NT2/D1 (cell line): ENCODE results near the gene SLC19A1.

Source experiments
- DNase-seq: peaks from one replicate; pipeline ENCODE4 v3.0.0-alpha.2; 2011; ENCODE audit warnings: low read depth, low spot score
- H3K27me3 ChIP-seq: 2 replicates; pipeline ENCODE4 v1.6.0; 2011; ENCODE audit warnings: mild to moderate bottlenecking; ENCODE audit not compliant: insufficient read length, insufficient read depth
- H3K36me3 ChIP-seq: 2 replicates; pipeline ENCODE4 v1.6.1; 2011; ENCODE audit warnings: mild to moderate bottlenecking, low read length, mixed read lengths; ENCODE audit not compliant: insufficient read depth, insufficient read length
- H3K4me1 ChIP-seq: 2 replicates; pipeline ENCODE4 v1.5.1; 2011; ENCODE audit not compliant: insufficient read depth, insufficient read length
- H3K4me3 ChIP-seq: 2 replicates; pipeline ENCODE4 v1.5.1; 2011; ENCODE audit warnings: low read depth; ENCODE audit not compliant: insufficient read length
- H3K9ac ChIP-seq: 2 replicates; pipeline ENCODE4 v1.6.0; 2011; ENCODE audit warnings: low read depth; ENCODE audit not compliant: insufficient read length
- H3K9me3 ChIP-seq: 2 replicates; pipeline ENCODE4 v1.5.1; 2011; ENCODE audit warnings: mild to moderate bottlenecking, low read length; ENCODE audit not compliant: insufficient read depth
- SUZ12 ChIP-seq: IDR thresholded peaks from 2 replicates; pipeline ENCODE4 v1.6.1; 2011; ENCODE audit not compliant: insufficient read length, insufficient read depth; ENCODE audit errors: extremely low read depth
- YY1 ChIP-seq: IDR thresholded peaks from 2 replicates; pipeline ENCODE4 v1.6.1; 2011; ENCODE audit not compliant: insufficient read length, insufficient read depth
- ZNF274 ChIP-seq: IDR thresholded peaks from 2 replicates; pipeline ENCODE4 v1.6.1; 2011; ENCODE audit warnings: mild to moderate bottlenecking, low read depth, low read length

Gene SLC19A1

DNA sequence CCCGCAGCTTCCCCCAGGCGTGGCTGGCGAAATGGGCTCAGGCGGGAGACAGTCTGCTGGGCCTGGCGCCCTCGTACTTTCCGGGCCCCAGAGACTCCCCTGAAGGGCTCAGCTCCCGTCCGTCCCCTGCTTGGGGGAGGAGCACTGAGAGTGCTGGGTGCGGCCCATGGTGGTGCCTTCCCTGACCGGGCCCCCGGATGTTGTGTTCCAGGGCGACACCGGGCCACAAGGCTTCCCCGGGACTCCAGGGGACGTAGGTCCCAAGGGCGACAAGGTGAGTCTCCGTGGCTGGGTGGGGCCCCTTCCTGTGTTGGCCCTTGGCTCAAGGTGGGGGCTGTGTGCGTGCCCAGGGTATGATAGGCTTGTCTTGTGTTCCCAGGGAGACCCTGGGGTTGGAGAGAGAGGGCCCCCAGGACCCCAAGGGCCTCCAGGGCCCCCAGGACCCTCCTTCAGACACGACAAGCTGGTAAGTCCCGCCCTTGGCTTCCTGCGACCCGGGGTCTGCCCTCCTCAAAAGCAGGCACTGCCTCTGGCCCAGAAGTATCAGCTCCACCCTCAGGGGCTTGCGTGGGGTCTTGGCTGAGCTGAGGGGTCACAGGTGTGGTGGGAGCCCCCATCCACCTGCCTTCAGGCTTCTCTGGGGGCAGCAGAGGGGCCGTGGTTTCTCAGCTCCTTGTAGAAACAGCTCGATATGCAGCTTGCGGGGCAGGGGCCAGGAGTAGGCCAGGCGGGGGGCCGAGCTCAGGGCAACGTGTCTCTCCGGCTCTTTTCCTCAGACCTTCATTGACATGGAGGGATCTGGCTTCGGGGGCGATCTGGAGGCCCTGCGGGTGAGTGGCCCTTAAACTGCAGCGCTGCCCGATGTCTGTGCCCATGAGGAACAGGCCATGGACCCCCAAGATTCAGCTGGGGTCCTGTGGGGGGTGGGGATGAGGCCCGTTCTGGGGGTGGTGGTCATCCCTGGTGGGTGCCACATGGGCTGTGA is 62.3 kb downstream of the SLC19A1 start:
- peaks cover 8% of the 10 kb centered on the region for H3K4me1 ChIP-seq
- no peaks in the 10 kb centered on the region for H3K9me3 ChIP-seq
- TF ChIP-seq ZNF274 (no peak), SUZ12 (no peak), YY1 (no peak)
- no peak overlapping the region for H3K4me3 ChIP-seq
- H3K36me3 ChIP-seq = peaks cover 98% of the 10 kb centered on the region
- DNase-seq = no peak
- H3K27me3 ChIP-seq = no peaks in the 10 kb centered on the region
- no peak overlapping the region for H3K9ac ChIP-seq

DNA sequence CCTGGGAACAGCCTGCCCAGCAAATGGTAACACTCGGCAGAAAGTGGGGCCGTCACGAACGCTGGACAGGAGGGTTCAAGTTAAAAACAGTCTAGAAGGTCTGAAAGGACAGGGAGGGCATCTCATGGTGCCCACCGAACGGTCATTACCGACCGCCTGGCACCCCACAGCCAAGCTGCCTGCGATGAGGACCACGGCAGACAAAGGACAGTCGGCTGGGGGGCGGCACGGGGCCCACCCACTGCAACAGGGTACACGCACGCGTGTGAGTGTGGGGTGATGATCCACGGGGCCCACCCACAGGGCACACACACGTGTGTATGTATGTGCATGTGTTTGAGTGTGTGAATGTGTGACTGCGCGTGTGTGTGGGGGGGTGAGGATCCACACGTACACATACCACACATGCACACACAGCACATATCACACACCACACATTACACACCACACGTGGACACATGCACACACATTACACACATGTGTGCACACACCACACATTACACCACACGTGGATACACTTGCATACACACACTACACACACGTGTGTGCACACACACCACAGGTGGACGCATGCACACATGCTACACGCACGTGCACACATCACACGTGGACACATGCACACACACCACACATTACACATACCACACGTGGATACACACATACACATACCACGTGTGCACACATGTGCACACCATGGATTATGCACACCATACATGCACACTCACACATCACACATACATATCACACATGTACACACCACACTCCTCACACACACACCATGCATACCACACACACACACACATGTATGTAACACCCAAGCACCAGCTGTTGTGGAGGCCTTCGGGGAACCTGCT is 63.2 kb downstream of the SLC19A1 start:
- peaks cover 100% of the 10 kb centered on the region for H3K36me3 ChIP-seq
- no peak for TF ChIP-seq ZNF274
- TF ChIP-seq YY1 = no peak
- TF ChIP-seq SUZ12 = no peak
- H3K9me3 ChIP-seq = peaks cover 5% of the 10 kb centered on the region; the same call in 1 of the 2 replicates
- H3K4me1 ChIP-seq = peaks cover 8% of the 10 kb centered on the region
- no peaks in the 10 kb centered on the region for H3K27me3 ChIP-seq
- H3K9ac ChIP-seq = no peak overlapping the region
- no peak for DNase-seq
- H3K4me3 ChIP-seq = no peak overlapping the region

DNA sequence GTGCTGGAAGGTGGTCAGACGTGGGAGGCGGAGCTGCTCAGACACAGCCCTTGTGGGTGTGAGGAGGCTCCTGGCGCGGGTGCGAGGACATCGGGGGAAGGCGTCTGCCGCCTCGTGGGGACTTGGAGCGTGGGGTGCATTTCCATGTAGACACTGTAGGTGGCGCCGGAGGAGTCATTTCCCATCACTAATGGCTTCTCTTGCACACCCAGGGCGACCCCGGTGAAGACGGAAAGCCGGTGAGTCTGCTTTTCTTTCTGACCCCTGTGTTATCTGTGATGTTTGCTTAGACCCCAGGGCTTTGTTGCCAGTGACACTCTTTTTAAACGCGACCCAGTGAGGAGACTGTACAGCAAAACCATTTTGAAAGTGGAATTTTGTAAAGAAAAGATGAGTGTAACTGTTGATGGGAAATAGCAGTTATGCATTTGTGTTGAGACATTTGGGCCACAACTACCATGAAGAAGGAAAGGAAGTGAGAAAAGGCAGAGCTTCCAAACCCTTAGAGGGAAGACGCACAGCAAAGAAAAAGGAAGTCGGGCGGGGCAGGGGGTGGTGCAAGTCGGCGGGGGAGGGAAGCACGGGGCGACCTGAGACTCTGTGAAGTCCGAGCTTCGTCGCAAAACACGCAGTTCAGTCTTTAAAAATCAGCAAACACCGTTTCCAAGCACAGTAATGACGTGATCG is 64.0 kb downstream of the SLC19A1 start:
- TF ChIP-seq YY1 (no peak), SUZ12 (no peak), ZNF274 (no peak)
- H3K4me1 ChIP-seq = peaks cover 12% of the 10 kb centered on the region
- H3K27me3 ChIP-seq = no peaks in the 10 kb centered on the region
- peak overlapping the region; percentile 47 for H3K9ac ChIP-seq
- peaks cover 100% of the 10 kb centered on the region for H3K36me3 ChIP-seq
- peak; percentile 59 for DNase-seq
- H3K9me3 ChIP-seq = peaks cover 5% of the 10 kb centered on the region; the same call in 1 of the 2 replicates
- H3K4me3 ChIP-seq = no peak overlapping the region

- Histone ChIP-seq H3K9ac (peak overlapping the region; percentile 47), H3K27me3 (no peaks in the 10 kb centered on the region), H3K9me3 (peaks cover 5% of the 10 kb centered on the region; the same call in 1 of the 2 replicates), H3K4me3 (no peak overlapping the region), H3K36me3 (peaks cover 100% of the 10 kb centered on the region), H3K4me1 (peaks cover 12% of the 10 kb centered on the region)
- no peak for DNase-seq
- TF ChIP-seq YY1 (no peak), SUZ12 (no peak), ZNF274 (no peak)
Measured at GRCh38 chr21:45477176-45478114, 64.8 kb downstream of the SLC19A1 start.

- H3K27me3 ChIP-seq = no peaks in the 10 kb centered on the region
- H3K9ac ChIP-seq = no peak overlapping the region
- DNase-seq = no peak
- H3K9me3 ChIP-seq = peaks cover 5% of the 10 kb centered on the region; the same call in 1 of the 2 replicates
- H3K36me3 ChIP-seq = peaks cover 100% of the 10 kb centered on the region
- H3K4me3 ChIP-seq = no peak overlapping the region
- peaks cover 16% of the 10 kb centered on the region for H3K4me1 ChIP-seq
- TF ChIP-seq ZNF274 = no peak
- no peak for TF ChIP-seq YY1
- TF ChIP-seq SUZ12 = no peak
Measured at GRCh38 chr21:45476582-45476981, 65.7 kb downstream of the SLC19A1 start.

GRCh38 chr21:45475797-45476570 is 66.3 kb downstream of the SLC19A1 start:
- no peak overlapping the region for H3K4me3 ChIP-seq
- H3K4me1 ChIP-seq = peaks cover 22% of the 10 kb centered on the region
- peaks cover 100% of the 10 kb centered on the region for H3K36me3 ChIP-seq
- H3K9me3 ChIP-seq = peaks cover 5% of the 10 kb centered on the region; the same call in 1 of the 2 replicates
- H3K9ac ChIP-seq = no peak overlapping the region
- DNase-seq = no peak
- TF ChIP-seq YY1 (no peak), SUZ12 (no peak), ZNF274 (no peak)
- H3K27me3 ChIP-seq = no peaks in the 10 kb centered on the region
